HG02763 (cell line): ENCODE measurements around the gene CDC42SE1.

Source experiments
- ATAC-seq: cut with Tn5 transposase; IDR thresholded peaks from one replicate; pipeline ENCODE4 v1.9.1; 2021; ENCODE audit warnings: mild to moderate bottlenecking, moderate library complexity; ENCODE audit not compliant: unreplicated experiment

CDC42SE1 gene

DNA sequence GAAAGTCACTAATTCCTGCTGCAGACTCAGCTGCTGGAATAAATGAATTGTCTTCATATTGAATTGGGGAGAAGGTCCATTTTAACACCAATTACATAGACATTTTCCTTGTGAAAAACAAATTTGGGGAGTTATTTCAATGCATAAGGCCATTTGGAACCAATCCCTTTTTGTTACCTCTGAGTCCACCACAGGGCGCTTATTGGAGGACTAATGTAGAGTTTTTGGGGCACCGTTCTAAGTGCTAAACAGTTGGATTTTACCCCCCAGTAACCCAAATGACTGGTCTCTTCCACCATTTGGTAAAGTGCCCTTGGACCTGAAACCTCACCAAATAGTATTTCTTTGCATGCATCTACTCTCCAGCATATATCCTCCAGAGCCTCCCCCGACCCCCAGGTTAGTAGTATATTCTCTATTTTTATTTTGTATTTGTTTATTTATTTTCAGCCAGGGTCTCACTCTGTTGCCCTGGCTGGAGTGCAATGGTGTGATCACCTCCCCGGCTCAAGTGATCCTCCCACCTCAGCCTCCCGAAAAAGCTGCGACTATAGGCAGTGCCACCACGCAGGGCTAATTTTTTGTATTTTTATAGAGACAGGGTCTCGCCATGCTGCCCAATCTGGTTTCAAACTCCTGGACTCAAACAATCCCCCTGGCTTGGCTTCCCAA lies 49.6 kb downstream of the CDC42SE1 start:
- no peak for ATAC-seq

DNA sequence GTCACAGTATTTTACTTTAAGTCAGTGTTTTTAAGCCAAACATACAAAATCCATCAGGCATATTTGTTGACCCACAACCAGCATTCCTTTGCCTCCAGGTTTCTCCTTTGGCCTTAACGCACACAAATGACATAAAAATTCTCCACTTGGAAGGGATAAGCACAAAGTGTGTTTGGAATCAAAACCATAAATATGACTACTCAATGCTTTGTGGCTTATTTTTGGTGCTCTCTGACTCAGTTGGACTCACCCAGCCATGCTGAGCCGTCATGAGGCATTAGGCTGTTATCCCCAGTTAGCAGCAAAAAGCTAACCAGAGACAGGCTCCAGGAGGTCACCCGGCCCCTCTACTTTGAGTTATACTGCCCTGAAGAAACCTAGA lies 50.2 kb downstream of the CDC42SE1 start:
- no peak for ATAC-seq

DNA sequence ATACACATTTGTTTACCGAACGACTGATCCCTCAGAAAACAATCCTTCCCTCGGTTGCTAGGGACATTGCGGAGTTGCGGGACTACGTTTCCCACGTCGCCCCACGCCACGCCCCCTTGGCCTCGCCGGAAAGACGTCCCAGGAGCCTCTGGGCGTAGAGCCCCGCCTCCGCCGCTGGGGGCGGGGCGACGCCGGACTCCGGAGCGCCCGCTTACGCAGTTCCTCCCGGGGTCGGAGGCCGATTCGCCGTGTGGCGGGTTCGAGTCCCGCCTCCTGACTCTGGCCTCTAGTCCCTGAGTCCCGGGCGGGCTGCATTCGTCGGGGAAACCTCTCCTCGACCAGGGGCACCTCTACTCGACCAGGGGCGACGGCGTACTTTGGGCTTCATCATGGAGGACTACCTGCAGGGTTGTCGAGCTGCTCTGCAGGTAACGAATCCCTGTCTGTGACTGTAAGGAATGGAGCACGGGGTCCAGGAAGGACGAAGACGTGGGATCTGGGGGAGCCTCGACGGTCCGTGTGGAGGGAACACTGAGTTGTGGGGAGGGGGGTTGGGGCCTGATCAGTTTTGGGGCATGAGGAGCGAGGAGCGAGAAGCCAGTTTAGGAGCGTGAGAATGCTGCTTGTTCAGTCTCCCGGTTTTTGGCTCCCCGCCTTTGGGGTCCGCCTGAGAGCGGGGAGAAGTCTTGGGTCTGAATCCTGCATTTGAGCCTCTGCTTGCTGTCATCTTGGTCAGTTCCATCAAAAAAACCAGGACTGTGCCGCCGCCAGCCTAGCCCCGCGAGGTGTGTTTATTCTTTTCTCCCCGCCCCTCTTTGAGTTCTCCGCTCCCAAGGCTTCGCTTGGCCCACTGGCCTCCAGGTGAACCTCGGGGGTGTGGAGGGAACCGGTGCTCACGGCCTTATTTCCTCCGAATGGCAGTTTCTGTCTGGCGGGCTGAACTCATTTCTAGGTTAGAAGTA lies 50.9 kb downstream of the CDC42SE1 start, which contains the start of gene PRUNE1:
TSS of gene PRUNE1 (plus strand) at position 206 of the 962 bp plus-strand sequence. CDS start at position 390, 184 bp downstream.
- ATAC-seq, result peak; percentile 84

DNA sequence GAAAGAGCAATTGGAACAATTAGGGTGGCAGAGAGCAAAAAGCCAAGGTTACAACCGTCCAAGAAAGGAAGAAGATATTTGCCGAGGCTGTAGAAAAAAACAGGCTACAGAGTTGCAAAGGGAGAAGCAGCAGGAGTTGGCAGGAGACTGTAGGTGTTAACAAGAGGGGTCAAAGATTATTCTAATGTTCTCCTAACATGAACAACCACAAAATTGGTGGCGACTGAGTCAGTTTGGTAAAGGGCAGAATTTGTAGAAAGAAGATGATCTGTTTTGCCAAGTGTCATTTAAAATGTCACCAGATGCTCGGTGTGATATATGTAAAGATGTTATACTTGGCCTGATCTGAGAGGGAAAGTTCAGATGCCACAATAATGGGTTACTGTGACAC lies 51.6 kb downstream of the CDC42SE1 start:
- ATAC-seq, result no peak

DNA sequence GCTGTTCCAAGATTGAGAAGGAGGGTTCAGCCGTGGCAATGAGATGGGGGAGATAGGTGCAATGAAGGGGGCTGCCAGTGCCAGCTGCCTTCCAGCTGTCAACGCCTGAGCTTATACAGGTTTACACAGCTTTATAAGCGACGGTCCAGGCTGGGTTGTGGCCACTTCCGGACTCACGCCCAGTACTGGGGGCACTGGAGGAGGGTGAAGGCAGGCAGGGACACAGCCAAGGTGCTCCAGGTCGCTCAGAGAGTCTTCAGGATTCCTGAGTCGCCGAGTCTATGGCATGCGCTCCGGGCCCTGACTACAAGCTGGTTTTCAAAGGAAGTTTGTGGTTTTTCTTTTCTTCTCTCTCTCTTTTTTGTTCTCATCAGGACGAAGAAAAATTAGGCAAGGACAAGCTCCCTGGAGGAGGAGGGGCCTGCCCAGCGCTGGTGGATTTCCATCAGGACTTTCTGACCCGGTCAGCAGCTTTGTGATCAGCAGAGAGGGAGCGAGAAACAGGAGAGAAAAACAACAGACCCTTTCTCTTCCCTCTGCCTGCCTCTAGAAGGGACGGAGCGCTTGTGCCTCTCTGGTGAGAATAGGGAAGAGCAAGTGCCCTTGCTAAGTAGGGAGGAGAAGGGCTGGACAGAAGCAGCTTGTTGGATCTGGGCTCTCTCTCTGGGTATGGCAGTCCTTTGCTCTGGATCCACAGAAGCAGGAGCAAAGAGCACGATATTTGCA lies 52.9 kb downstream of the CDC42SE1 start, which contains the start of gene MINDY1:
TSS of gene MINDY1 (minus strand) at position 576 of the 726 bp plus-strand sequence. CDS start 4,285 bp downstream, outside the sequence.
- ATAC-seq, result no peak

DNA sequence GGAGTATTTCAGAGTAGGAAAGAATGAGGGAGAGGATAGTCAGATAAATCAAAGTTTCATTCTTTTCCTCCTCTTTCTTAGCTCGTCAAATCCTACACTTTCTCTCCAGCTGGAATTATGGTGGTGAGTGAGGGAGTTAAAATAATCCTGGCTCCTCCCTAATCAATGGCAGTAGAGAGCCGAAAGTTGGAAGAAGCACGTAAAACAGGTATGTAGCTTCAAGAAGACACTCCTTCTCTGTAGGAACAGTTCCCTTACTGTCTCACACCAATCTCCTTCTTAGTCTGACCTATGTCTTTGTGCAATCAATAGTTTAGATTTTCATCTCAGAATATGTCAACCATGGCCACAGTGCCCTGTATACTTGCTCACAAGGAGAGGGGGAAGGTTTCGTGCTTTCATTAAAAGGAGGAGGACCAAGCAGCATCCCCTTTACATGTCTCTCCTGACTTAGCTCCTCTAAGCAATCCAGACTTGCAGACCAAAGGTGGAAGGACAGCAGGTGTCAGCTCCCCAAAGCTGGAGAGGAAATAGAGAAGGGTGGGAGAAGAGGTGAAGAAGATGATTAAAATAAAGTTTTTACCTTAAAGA lies 53.6 kb downstream of the CDC42SE1 start:
- ATAC-seq, result no peak

DNA sequence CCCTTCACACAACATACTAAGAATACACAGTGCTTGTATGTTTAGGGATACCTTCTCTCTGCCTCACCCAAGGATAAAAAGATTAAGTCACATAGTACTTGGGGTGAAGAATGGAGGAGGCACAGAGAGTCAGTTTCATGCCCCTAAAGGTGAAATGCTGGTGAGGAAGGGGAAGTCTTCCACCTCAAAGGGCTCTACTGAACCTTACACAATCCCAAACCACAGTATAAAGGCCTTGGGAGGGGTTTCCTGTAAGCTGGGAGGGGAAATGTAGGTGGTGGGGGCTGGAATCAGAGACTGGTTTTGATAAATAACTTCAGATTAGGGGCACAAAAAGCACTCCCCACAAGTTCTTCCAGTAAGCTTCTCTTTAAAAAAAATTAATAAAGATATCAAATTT lies 56.2 kb downstream of the CDC42SE1 start:
- ATAC-seq, result no peak

DNA sequence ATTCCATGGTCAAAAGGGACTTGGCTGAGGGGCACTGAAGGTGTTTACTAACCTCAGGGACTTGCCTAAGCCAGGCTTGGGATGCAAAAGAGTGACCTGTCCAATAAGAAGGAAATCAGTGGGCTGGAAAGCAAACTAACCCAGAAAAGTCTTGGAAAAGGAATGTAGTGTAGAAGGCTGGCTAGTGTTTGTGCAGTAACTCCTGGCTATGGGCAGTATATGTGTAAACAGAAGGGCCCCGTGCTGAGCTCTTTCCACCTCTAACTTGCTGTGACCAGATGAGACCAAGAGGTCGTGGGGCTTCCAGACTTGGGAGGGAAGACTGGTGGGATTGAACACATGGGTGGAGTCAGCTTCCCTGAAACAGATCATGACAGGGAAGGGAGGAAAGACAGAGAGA lies 56.8 kb downstream of the CDC42SE1 start:
- no peak for ATAC-seq

DNA sequence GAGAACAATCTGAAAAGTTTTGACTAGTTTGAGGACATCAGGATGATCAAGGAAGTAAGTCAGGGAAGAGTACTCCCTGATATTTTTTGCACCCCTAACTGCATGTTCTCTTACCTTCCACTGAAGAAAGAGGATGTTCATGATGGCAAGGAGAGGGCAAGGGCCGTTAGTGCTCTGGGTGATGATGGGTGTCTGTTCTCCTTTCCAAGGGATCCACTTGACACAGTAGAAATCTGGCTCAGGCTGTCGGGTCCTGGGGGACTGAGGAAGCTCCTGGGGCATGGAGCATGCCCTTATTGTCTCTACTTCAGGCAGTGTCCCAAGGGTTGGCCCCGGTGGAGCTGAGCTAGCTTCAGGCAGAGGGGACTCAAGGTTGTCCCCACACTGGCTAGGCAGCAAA lies 57.4 kb downstream of the CDC42SE1 start:
- ATAC-seq, result no peak

DNA sequence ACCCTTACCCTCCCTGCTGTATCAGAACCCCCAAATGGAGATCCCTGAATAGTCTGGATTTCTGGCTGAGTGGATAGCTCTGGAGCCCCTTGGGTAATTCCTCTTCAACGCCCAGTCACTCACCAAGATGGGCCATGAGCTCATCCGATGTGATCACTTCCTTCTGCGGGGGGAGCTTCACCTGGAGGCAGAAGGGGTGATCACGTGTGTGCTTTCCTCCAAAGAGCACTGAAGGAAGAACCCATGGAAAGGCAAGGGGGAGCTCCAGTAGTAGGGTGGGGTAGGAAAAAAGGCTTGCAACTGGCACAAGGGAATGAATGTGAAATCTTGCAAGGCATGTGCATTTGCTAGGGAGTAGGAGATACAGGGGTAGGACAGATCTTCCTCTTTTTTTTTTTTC lies 57.8 kb downstream of the CDC42SE1 start:
- no peak for ATAC-seq
